Diencephalon (tissue), 1 donor: ENCODE results near the gene ZNF124. TPM values are rescaled to one million over a fixed set of nuclear protein-coding genes. Genes with fewer than 3 reads are reported as not detected.

Experiments used
- small RNA-seq: library from RNA; depleted of rRNA; stranded (forward); fragments of <200 nt; gene quantifications from one replicate; pipeline ENCODE3, GENCODE V24; 2014
- total RNA-seq: library from RNA; depleted of rRNA; stranded (reverse); fragments of >200 nt; gene quantifications from one replicate; pipeline ENCODE4 v1.2.3, GENCODE V29; 2014

Gene ZNF124
- total RNA-seq, result 176 TPM

GRCh38 chr1:247171875-247172563 is at the start of gene ZNF124:
Gene ZNF124 (minus strand): TSS chr1:247172020. CDS start chr1:247171877, 143 bp downstream.

Small RNA genes lying within 50 kb of the gene (small RNA-seq; reads per million reads assigned to genes)
- gene AL390728.3, result not detected
- not detected for gene RNA5SP82

Other genes starting within 250 kb of the ZNF124 start
- 37.8 TPM for gene AHCTF1, start 240.1 kb downstream of the ZNF124 start, total RNA-seq
- gene ZNF695, start 164.0 kb downstream of the ZNF124 start, total RNA-seq, result 6.0 TPM
- 15.7 TPM for gene ZNF670, start 93.2 kb downstream of the ZNF124 start, total RNA-seq
- 24.9 TPM for gene ZNF669, start 67.7 kb downstream of the ZNF124 start, total RNA-seq
- gene VN1R5, start 84.1 kb upstream of the ZNF124 start, total RNA-seq, result not detected
- 15.9 TPM for gene ZNF496, start 159.8 kb upstream of the ZNF124 start, total RNA-seq
- gene NLRP3, start 244.2 kb upstream of the ZNF124 start, total RNA-seq, result 1.8 TPM